Stimulated activated CD4-positive, alpha-beta T cell treated with anti-CD3 and anti-CD28 coated beads, Interleukin-1b, Interleukin-23, amount 100 ng/mL, for 4 hours (primary cell): ENCODE measurements around the gene CTXND2.

Source experiments
- DNase-seq, 2 donors: peaks; one replicate each; pipeline ENCODE4 v3.0.0-alpha.2; 2020; ENCODE audit warnings: low read depth in 2 of 2

CTXND2 gene

DNA sequence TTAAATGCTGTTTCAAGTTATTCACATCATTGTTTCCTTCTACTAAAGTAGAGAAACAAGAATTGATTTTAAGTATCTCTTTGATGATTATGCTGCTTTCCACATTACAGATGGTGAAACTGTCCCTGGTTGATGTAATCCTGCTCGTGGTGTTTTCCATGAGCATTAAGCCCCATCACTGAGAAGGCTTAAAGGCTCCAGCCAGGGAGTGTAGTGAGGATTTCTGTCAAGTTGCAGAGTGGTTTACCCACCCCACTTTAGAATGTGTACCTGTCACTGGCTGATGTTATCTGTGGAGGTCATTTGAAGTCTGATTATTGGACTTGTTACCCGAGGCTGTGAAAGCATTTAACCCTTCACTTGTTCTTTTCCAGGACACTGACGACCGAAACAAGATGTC lies 74.8 kb downstream of the CTXND2 start:
- no peak for DNase-seq
